22Rv1 (cell line): ENCODE data around the gene CD6.

Experiments
- CTCF ChIP-seq: fragments of 450-650 bp; IDR thresholded peaks from 2 replicates; pipeline ENCODE4 v1.5.1; 2017; ENCODE audit warnings: mild to moderate bottlenecking
- ZFX ChIP-seq: fragments of 450-650 bp; IDR thresholded peaks from 2 replicates; pipeline ENCODE4 v1.6.1; 2017; ENCODE audit warnings: antibody characterized with exemption, borderline replicate concordance

DNA sequence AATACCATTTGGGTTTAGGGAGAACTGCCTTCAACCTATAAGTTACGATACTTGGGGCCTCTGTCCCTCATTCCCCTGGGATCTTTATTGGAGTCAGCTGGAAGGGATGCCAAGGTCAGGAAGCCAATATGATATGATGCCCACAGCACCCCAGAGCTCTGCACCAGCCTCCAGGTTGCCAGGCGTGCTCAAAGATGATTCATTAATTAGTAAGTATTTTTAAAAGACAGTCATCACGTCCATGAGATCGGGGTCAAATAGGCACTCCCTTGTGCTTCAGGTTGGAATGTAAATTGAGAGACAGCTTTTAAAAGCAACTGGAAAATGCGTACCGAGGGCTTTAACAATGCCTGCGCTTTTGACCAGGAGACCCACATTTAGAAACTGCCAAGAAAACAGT lies 73.8 kb downstream of the CD6 start:
- TF ChIP-seq CTCF = no peak
- TF ChIP-seq ZFX = no peak
